Activated CD4-positive, alpha-beta T cell treated with anti-CD3 and anti-CD28 coated beads for 24 hours (primary cell): ENCODE measurements around the gene AGAP1.

Source experiments
- DNase-seq, 2 donors: peaks; one replicate each; pipeline ENCODE4 v3.0.0-alpha.2; 2020; ENCODE audit warnings: low read depth in 2 of 2

Gene AGAP1

GRCh38 chr2:235864733-235865515, 371.1 kb downstream of the AGAP1 start:
- DNase-seq, result no peak

GRCh38 chr2:235866373-235866772, 372.5 kb downstream of the AGAP1 start:
- no peak for DNase-seq

- no peak for DNase-seq
These were observed 374.4 kb downstream of the AGAP1 start for GRCh38 chr2:235868224-235868623.

- DNase-seq, result no peak
These were observed 374.8 kb downstream of the AGAP1 start for GRCh38 chr2:235868645-235869044.

GRCh38 chr2:235870515-235870914, 376.7 kb downstream of the AGAP1 start:
- DNase-seq, result no peak

GRCh38 chr2:235876099-235876679, 382.3 kb downstream of the AGAP1 start:
- no peak for DNase-seq

- no peak for DNase-seq
These were observed 383.5 kb downstream of the AGAP1 start for GRCh38 chr2:235877275-235877802.

- DNase-seq, result no peak
These were observed 385.3 kb downstream of the AGAP1 start for GRCh38 chr2:235879116-235879515.

- no peak for DNase-seq
These were observed 389.8 kb downstream of the AGAP1 start for GRCh38 chr2:235883675-235884074.

- DNase-seq, result no peak
These were observed 395.4 kb downstream of the AGAP1 start for GRCh38 chr2:235889302-235889630.

GRCh38 chr2:235893129-235893698, 399.4 kb downstream of the AGAP1 start:
- no peak for DNase-seq

GRCh38 chr2:235894839-235895238, 401.0 kb downstream of the AGAP1 start:
- no peak for DNase-seq

- DNase-seq, result no peak
These were observed 402.2 kb downstream of the AGAP1 start for GRCh38 chr2:235896061-235896460.

GRCh38 chr2:235897992-235898391, 404.1 kb downstream of the AGAP1 start:
- DNase-seq, result no peak

- no peak for DNase-seq
These were observed 404.9 kb downstream of the AGAP1 start for GRCh38 chr2:235898766-235899165.

GRCh38 chr2:235900631-235901030, 406.8 kb downstream of the AGAP1 start:
- no peak for DNase-seq

GRCh38 chr2:235901243-235901642, 407.4 kb downstream of the AGAP1 start:
- DNase-seq, result no peak

GRCh38 chr2:235903782-235904584, 410.1 kb downstream of the AGAP1 start:
- DNase-seq, result no peak

- no peak for DNase-seq
These were observed 410.7 kb downstream of the AGAP1 start for GRCh38 chr2:235904585-235904931.

- no peak for DNase-seq
These were observed 415.0 kb downstream of the AGAP1 start for GRCh38 chr2:235908826-235909225.

GRCh38 chr2:235909358-235909757, 415.5 kb downstream of the AGAP1 start:
- no peak for DNase-seq

GRCh38 chr2:235910067-235910466, 416.2 kb downstream of the AGAP1 start:
- DNase-seq, result no peak
